Stromal cell of bone marrow (primary cell): ENCODE data around the gene CERK.
"Not testable (repeated sequence)": the region's sequence is repeated elsewhere in the genome, so short reads cannot be mapped to it uniquely, and the experiment has no call there.

ENCODE experiments used
- DNase-seq: peaks from one replicate; pipeline ENCODE4 v3.0.0-alpha.2; 2012; ENCODE audit warnings: low read depth

The CERK gene

DNA sequence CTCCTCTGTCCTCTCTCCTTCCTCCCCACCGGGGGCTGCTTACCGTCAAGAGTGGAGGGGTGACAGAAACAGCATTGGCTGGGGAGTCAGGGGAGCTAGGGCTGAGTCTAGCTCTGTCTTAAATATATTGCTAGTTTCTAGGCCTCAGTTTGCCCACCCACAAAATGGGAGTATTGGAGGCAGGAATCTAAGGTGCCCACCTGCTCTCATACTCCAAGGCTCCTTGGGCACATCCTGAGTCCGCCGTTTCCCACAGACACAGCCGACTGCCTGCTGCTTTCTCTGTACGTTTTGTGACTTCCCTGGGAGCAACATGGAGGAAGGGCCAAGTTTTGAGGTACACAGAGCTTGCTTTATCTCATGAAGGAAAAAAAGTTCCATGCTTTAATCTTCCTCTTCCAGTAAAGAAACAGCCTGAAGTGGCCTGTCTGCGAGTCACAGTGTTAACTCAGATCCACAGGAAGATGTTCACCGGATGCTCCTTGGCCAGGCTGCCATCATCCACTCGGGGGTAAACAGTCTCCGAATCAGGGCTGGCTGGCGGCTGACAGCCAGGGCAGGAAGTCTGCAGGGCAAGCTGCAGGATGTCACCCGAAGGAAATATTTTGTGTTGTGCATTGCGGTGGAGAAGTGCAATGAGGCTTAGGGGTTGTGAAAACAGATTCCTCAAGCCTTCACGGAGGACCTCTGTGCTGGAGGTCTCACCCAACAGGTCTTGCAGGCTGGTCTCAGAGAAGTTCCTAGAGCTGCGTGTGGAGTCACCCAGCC is 11.0 kb upstream of the CERK start:
- no peak for DNase-seq

DNA sequence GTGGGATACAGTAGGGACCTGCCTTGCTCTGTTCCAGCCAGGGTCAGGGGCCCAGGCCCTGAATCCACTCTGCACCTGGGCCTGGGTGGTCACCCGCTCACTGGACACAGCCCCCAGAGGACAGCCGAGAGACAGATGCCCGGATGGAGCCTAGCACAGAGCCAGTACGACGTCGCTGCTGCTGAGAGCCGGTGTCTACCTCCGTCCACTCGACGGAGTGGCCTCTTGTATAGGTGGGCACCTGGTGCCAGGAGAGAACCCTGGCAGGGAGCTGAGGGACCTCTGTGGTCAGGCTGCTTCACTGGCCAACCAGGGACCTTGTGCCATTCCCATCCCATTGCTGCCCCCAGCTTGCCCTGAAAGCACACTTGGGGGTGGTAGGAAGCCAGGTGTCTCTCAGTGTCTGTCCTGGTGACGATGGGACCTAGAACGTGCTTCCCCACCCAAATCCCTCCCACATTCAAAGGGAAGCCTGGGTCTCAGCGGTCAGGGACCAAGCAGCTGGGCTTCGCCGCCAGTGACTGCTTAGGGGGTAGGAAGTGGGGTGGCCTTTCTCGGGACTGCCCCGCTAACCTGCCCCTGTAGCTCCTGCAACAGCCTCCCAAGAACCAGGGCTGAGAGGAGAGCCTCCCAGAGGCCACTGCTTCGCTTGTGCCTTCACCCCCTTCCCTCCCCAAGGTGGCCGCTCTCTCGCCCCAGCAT is 10.3 kb upstream of the CERK start:
- no peak for DNase-seq

DNA sequence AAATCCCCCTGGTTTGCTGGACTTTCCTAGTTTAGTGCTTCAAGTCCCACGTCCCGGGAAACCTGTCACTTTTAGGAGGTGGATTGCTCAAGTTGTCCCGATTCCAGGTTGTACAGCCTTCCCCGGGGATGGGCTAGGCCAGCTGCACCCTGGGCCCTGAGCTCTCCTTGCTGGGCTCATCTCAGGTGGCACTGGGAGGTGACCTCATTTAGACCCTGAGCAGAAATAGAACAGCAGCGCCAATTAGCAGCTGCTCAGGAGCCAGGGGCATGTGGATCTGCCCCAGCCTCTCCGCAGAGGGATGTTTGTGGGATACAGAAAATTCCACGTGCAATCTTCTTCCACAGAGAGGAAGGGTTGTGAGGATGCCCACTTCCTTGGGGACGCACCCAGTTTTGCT is 9.6 kb upstream of the CERK start:
- no peak for DNase-seq

DNA sequence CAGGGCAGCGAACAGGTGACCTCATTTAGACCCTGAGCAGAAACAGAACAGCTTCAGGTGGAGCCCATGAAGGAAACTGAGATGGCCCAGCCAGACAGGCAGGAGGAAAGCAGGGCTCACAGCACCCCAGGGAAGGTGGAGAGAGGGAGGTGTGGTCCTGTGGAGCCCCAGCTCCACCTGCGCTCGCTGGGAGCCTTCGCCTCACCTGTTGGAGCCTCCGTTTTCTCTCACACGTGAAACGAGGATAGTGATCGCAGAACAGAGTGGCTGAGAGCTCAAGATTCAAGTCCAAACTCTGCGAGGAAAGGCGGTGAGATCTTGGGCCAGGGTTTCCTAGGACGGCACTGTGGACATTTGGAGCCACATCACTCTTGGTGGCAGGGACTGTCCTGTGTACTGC is 8.6 kb upstream of the CERK start:
- no peak for DNase-seq

DNA sequence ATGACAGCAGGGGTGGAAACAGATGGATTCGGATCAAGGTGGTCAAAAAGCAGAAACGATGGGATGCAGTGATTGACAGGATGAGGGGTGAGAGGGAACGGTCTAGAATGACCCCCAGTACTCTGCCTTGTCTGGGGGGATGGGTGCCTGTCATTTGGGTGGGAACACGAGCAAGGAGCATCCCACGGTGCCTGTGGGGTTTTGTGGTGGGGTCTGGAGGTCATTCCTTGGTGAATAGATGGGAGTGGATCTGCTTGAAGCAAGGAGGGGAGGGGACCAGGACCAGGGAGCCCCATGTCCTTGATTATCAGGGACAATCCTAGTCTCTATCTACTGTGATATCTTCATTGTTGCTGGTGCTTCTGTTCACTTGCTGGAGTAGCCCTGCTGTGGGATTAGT is 8.1 kb upstream of the CERK start:
- DNase-seq = no peak

DNA sequence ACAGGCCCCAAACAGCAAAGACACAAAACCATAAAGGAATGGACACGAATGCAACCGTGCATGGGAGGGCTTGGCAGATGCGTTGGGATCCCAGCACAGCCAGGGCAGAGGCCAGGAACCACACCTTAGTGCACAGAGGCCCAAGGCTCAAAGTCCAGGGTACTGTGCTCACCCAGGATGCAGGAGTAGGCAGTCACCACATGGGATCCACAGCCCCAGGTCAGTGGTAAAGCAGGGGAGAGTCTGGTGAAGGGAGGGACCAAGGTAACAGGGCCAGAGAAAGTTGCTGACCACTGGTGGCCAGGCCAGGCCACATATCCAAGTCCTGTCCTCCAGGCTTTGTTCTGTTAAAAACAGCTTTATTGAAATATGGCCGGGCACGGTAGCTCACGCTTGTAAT is 6.5 kb upstream of the CERK start:
- no peak for DNase-seq

DNA sequence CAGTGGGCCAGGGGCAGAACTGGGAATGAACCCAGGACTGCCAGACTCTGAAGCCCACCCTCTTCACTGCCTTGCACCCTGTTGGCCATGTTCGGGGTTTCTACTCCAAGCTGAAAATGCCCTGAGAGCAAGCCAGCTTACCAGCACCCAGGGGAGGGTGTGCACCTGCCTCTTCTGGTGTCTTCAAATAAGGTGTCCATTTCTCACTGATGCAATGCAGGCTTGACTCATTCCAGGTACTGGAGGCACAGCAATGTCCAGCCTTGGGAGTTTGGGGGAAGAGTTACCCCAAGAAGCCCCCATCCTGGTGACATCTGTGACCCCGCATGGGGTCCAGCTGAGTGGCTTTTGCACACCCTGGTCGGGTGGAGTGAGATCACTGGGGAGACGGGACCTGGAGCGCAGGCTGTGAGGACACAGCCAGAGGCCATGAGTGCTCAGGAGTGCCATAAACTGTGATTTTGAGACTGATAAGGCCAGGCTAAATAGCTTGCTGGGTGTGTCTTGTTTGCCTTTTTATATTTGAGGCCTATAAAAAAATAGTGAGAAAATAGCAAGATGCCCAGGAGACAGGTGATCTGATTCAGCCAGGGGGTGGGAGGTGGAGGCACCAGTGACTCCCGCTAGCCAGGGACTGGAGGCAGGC is 4.6 kb upstream of the CERK start:
- DNase-seq = no peak

DNA sequence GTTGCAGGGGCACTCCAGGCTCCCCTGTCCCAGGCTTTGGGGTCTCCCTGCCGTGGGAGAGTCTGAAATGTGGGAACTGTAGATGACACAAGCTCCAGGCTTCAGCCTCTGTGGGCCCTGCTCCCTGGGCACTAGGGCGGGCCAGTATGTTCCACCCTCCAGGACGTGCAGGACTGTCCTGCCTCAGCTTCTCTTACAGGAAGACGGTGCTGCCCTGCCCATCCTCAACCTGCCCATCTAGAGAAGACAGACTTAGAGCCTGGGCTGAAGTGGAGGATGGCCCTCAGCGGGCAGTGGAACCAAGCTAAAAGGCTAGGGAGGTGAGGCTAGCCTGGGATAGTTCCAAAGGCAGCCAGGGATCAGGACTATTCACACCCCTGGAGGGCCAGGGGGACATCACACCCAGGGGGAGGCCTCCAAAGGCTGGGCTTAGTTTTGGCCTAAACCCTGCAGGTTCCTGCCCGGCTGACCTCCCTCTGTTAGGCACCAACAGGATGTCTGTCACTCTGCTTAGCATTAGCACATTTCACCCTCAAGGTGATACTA is 4.0 kb upstream of the CERK start:
- no peak for DNase-seq

DNA sequence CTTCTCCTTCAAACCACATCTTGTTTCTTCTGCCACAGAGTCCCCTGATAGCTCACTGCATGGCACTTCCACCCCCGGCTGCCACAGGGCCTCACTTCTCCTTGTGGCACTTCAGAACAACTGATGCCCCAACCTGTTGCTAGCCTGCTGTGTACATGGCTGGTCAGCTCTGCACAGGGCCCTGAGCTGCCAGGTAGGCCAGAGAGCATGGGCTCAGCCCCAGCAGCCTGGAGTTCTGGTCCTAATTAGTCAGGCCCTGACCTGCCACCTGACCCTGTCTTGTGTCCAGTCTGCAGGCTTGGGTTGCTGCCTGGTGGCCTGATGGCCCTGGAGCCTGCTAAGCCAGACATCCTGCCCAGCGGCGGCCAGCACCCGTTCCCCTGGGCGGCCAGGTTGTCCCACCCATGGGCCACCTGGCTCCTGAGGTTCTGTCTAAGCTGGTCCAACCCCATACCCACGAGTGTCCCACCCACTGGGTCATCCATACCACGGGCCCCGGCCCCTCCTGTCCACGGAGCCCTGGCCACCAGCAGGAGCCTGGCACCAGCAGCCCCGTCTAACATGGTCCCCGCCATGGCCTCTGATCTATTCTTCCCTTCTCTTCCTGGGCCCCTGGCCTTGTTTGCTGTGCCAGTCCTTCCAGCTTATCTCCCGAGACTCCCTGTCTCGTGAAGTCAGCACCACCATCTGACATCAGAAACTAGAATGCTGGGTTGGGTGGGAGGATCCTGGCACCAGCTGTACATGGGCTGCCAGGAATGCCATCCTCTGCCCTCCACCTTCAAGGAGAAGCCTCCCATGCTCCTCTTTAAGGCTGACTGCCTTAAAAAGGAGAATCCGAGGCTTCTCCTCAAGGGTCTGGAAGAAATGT is 3.1 kb upstream of the CERK start:
- DNase-seq = no peak

DNA sequence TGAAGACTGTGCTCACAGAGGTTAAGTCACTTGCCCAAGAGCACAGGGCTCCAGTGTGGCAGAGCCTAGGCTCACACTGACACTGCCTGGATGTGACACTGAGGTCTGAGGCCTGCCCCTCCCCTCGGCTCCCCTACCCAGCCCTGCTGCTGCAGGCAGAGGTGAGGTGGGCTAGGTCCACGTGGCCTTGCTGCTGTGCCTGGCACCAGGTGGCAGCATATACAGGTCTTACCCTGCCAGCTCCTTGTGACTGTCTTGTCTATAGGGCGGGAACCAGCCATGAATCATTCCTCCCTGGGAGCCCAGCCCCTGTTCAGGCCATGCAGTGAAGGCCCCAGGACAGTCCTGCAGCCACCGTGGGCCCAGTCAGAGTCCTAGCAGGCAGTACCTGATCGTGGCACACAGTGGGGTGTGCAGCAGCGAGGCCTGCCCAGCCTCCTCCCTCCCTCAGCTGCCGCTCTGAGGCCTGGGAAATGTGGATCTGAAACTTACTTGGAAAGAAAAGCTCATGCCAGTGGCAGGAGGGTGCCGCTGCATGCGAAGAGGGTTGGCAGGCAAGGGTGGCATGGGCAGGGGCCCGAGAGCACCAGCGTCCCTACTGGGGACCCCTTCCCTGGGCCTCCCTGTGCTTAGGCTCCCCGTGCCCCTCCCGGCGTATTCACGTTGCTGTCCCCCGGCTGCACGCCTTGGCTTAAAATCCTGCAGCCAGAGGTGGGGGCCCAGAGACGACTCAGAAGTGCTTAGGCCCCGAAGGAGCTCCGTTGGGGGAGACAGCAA is 1.2 kb upstream of the CERK start:
- peak; percentile 59 for DNase-seq

DNA sequence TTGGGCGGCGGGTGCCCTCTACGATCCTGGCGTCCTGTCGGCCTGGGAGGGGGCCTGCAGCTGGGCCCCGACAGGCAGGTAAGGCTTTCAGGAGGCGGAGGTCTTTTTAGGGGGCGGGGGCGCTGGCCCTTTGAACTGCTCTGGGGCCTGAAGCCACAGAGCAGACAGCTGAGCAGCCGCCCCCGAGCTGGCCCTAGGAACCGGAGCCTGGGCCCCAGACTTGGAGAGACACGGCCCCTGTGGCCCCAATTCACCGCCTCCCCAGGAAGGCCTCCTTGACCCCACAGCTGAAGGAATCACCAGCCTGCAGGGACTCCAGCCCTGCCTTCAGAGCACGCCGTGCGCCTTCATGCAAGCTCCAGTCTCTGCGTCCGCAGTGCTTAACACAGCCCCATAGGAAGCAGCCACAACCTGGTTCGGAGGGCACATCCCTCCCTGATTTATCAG is 618 bp upstream of the CERK start:
- DNase-seq = peak; percentile 6

DNA sequence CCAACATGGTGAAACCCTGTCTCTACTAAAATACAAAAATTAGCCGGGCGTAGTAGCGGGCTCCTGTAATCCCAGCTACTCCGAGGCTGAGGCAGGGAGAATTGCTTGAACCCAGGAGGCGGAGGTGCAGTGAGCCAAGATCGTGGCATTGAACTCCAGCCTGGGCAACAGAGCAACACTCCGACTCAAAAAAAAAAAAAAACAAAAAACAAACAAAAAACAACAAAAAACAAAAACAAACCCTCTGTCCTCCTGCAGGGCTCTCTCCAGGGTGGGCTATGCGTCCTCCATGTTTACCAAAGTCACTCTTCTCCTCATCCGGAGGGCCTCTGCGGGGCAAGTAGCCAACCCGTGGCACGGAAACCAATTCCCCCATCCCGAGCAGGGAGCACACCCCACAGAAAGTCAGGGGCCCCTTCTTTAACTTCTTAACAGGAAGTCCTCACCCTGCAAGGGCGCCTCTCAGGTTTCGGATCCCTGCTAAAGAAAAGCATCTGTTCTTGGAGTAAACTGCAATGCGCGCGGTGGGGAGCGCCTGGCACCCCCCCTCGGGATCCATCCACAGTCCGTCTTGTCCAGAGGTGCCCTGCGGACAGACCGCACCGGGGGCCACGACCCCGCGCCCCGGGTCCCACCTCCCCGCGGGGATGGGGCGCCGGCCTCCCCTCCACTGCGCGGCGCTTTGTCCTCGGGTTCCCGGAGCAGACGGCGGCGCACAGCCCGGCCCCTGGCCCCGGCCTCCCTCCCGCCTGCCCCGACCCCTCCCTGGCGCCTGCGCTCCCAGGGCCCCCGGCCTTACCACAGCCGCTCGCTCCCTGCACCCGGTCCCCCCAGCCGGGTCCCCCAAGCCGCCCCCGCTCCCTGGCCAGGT is 712 bp downstream of the CERK start:
- peak; percentile 7 for DNase-seq

DNA sequence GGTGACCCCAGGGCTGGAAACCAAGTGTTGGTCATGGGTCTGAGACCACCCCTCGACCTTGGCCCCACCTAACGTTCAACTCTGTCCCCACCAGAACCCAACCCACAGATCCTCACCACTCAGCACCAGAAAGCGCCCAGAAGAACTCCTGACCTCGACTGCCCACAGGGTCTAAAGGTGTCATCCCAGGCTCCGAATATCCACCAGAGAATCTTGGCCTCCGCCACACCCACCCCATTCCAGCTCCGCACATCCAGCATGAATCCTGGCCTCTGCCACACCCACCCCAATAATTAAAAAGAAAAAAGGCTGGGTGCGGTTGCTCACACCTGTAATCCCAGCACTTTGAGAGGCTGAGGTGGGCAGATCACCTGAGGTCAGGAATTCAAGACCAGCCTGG is 1.3 kb downstream of the CERK start:
- DNase-seq = no peak

DNA sequence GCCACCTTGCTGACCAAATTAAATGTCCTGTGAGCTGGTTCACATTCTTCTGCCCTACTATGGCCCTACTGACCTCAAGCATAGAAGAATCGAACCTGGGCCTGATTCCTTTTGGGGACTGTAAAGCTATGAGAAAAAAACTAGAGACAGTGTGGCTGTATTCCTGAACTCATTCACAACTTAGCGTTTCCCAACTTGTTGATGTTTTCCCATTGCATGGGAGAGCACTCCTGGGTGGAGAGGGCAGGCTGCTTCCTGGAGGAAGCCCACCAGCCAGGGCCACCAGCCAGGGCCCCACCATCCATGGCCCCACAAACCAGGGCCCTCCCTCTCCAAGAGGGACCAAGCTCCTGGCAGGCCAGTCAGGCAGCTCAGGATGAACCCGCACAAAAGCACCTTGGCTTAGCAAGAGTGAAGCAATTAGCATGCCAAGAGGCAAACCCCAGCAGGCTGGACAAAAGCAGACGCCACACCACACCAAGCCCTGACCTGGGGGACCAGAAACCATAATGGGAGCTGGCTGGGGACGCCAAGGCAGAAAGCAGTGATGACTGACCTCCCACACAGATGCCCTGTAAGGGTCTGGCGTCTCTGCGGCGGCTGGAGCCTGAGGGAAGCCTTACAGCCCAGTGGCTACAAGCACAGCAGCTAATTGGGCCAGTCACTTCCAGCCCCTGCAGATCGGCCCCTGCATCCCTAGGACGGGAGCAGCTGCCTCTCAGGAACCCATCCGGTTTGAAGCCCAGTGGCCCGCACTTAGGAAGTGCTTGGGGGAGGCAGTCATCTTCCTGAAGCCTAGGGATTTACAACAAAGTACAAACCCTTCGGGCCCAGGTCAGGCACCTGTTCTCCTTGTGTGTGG is 2.1 kb downstream of the CERK start:
- no peak for DNase-seq

DNA sequence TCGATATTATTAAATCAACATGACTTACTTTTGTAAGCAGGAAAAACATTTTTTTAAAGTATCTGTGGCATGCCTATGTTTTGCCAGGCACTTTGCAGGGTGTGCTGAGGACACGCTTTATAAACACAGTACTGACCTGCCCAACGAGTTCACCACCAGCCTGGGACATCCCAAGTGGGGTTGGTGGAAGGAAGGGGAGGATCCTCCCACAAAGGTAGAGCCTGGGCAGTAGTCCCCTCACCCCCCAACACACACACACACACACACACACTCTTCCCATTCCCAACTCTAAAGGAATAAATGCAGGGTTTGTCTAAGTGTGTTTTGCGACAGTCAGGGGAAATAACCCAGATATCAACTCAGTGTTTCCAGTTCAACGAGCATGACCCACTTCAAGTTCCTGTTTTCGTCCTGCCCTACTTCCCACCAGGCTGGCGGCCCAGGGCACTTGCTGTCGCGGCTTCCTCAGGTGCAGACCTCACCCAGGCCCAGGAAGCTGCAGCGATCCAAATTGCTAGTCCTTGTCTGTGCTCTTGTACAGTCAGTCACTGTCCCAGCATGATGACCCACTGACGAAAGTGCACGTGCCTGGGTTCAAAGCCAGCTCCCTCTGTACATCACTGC is 3.1 kb downstream of the CERK start:
- DNase-seq = no peak

DNA sequence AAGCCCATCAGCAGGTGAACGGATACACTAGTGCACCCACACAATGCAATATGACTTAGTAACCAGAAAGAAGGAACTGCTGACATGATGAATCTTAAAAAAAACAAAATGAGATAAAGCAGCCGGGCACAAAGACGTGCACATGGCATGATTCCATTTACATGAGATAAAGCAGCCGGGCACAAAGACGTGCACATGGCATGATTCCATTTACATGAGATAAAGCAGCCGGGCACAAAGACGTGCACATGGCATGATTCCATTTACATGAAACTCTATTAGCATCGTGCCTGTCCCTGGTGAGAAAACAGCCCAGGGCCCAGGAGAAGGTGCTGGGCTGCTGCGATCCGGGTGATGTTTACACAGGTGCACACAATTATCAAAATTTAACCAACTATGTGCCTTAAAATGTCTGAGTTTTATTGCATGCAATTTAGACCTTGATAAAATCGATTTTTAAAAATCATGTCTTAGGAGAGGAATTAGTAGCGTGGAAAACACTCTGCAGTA is 3.8 kb downstream of the CERK start:
- not testable (repeated sequence) for DNase-seq

DNA sequence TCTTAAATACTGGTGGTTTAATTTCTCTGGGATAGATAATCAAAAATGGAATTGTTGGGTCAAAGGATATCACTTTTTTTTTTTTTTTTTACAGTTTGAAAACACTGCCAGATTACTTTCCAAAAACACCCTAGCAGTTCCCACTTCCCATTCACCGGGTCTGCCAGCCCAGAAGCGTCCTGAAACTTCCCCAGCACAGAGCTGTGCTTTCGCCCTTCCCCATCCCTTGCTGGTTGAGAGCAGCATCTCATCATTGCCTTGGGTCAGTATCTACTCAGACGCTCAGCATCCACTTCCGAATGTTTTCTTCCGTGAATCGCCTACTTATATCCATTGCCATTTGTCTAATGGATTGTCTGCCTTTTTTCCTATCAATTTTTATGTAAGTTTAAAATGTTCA is 5.5 kb downstream of the CERK start:
- no peak for DNase-seq

DNA sequence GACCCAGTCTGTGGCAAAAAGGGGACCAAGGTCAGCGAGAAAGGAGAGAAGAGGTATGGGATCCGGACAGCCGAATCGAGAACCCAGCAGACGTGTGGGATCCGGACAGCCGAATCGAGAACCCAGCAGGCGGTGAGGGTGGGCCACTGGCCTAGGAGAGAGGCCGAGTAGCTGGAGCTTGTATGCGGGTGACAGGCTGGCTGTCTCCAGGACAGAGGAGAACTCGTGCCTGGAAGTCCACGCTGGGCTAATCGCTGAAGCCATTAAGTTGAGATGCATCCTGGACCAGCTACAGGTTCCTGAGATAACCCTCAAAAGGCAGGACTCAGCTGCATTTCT is 6.0 kb downstream of the CERK start:
- no peak for DNase-seq
